Measurements from ENCODE around the gene ARHGAP24. TPM values are rescaled to one million over a fixed set of nuclear protein-coding genes. Genes with fewer than 3 reads are reported as not detected.

The ARHGAP24 gene
- total and polyA plus RNA-seq, 2 donors (not counting 3 experiments of a cell fraction or from before 2014, with no cell fraction given), result 52.1 to 79.4 TPM

DNA sequence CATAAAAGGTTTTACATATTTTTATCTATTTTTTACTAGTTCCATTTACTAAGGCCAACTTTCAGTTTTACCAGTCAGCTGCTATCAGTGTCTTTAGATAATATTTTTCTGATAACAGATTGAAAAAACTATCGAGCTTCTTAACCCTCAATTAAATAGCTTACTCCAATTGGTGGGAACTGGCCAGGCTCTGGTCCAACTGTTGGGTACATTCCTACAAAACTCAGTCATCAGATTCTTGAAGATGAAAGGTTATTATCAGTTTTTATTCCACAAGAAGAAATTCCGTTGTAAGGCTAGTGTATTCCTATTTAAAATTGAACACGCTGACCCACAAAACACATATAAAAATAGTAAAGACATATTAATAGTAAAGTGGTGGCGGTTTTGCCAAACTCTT is 538.7 kb downstream of the ARHGAP24 start:
- ChIA-PET POLR2A (no interaction called here), CTCF (no interaction called here)
- no peak overlapping the region for H3K9ac ChIP-seq (replicated peaks; ENCODE audit: extremely low read depth, insufficient read depth, low read length)
- H3K9me1 ChIP-seq (replicated peaks; ENCODE audit: control insufficient read depth, extremely low read depth, insufficient read depth, low read length), result no peaks in the 10 kb centered on the region
- no TSS peak for BruUV-seq (replicated peaks)
- intact Hi-C loops (cut with micrococcal nuclease), result no loop called here
- no peak for FAIRE-seq
- H3K9me3 ChIP-seq (replicated peaks; ENCODE audit: control insufficient read depth, insufficient read depth, low read length), result no peaks in the 10 kb centered on the region
- H3K4me2 ChIP-seq (ENCODE audit: insufficient read depth, low read length), result no peak overlapping the region
- no peaks in the 10 kb centered on the region for H3K36me3 ChIP-seq (ENCODE audit: control insufficient read depth in 2 of 2, extremely low read depth in 1 of 2, insufficient read depth in 2 of 2, low read length in 2 of 2)
- no peaks in the 10 kb centered on the region for H4K20me1 ChIP-seq (replicated peaks; ENCODE audit: control insufficient read depth, extremely low read depth, insufficient read depth, low read length)
- no peaks in the 10 kb centered on the region for H3K4me1 ChIP-seq (ENCODE audit: control insufficient read depth, extremely low read depth, insufficient read depth, low read length)
- H3K79me2 ChIP-seq (ENCODE audit: control insufficient read depth, insufficient read depth, low read length), result no peaks in the 10 kb centered on the region
- dilution Hi-C loops (cut with MboI; ENCODE audit: extremely low pct_ligation_motif_present, low sequenced_read_pairs), result no loop called here
- no peaks in the 10 kb centered on the region for H3K27me3 ChIP-seq (ENCODE audit: control insufficient read depth in 2 of 2, insufficient read depth in 2 of 2, low read length in 2 of 2)
- no peak overlapping the region for H2AFZ ChIP-seq (ENCODE audit: low read depth, low read length)
- H3K27ac ChIP-seq (ENCODE audit: insufficient read depth, low read depth, low read length), result no peak overlapping the region
- DNase-seq (ENCODE audit: low read depth, low spot score), result no peak
- no peak for TF ChIP-seq MYC (IDR thresholded peaks at IDR 0.05; ENCODE audit: low read depth, low read length)
- TF ChIP-seq POLR2A (IDR thresholded peaks at IDR 0.05; ENCODE audit: low read depth, low read length), result no peak
- TF ChIP-seq JUN (IDR thresholded peaks at IDR 0.05; ENCODE audit: borderline replicate concordance, insufficient read depth, insufficient read length, low read depth), result no peak
- TF ChIP-seq, protein P1, sequence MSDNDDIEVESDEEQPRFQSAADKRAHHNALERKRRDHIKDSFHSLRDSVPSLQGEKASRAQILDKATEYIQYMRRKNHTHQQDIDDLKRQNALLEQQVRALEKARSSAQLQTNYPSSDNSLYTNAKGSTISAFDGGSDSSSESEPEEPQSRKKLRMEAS (IDR thresholded peaks at IDR 0.05; ENCODE audit: insufficient read depth, insufficient read length), result no peak
- TF ChIP-seq EZH2 (IDR thresholded peaks at IDR 0.05; ENCODE audit: borderline replicate concordance, low read depth, low read length, severe bottlenecking), result no peak
- TF ChIP-seq POLR2AphosphoS5 (IDR thresholded peaks at IDR 0.05; ENCODE audit: insufficient read depth, low read depth, low read length), result no peak
- TF ChIP-seq FOS (IDR thresholded peaks at IDR 0.05; ENCODE audit: borderline replicate concordance, insufficient read depth, low read length), result no peak
- TF ChIP-seq, protein P2, sequence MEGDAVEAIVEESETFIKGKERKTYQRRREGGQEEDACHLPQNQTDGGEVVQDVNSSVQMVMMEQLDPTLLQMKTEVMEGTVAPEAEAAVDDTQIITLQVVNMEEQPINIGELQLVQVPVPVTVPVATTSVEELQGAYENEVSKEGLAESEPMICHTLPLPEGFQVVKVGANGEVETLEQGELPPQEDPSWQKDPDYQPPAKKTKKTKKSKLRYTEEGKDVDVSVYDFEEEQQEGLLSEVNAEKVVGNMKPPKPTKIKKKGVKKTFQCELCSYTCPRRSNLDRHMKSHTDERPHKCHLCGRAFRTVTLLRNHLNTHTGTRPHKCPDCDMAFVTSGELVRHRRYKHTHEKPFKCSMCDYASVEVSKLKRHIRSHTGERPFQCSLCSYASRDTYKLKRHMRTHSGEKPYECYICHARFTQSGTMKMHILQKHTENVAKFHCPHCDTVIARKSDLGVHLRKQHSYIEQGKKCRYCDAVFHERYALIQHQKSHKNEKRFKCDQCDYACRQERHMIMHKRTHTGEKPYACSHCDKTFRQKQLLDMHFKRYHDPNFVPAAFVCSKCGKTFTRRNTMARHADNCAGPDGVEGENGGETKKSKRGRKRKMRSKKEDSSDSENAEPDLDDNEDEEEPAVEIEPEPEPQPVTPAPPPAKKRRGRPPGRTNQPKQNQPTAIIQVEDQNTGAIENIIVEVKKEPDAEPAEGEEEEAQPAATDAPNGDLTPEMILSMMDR (IDR thresholded peaks at IDR 0.05; ENCODE audit: extremely low read depth in 1 of 2, insufficient read depth in 1 of 2, low read depth in 1 of 2, low read length in 2 of 2), result no peak
- TF ChIP-seq GATA2 (IDR thresholded peaks at IDR 0.05; ENCODE audit: insufficient read depth, insufficient read length, low read depth, low read length), result no peak
- H3K4me3 ChIP-seq (replicated peaks in 1 of 3; ENCODE audit: insufficient read depth in 1 of 3, low read depth in 1 of 3, low read length in 3 of 3), result no peak overlapping the region

Measured in endothelial cell of umbilical vein (primary cell).